Stimulated activated CD4-positive, alpha-beta T cell treated with anti-CD3 and anti-CD28 coated beads, Interleukin-2, amount 100 ng/mL, for 48 hours (primary cell): ENCODE data around the gene STX5.
"Not testable (repeated sequence)": the region's sequence is repeated elsewhere in the genome, so short reads cannot be mapped to it uniquely, and the experiment has no call there.

ENCODE experiments used
- DNase-seq, 2 donors: peaks; one replicate each; pipeline ENCODE4 v3.0.0-alpha.2; 2020

STX5 gene

GRCh38 chr11:62778441-62778840 is 53.4 kb downstream of the STX5 start:
- no peak for DNase-seq

- DNase-seq = no peak
Measured at GRCh38 chr11:62777389-62777788, 54.5 kb downstream of the STX5 start.

GRCh38 chr11:62775646-62776045 is 56.2 kb downstream of the STX5 start:
- no peak for DNase-seq

GRCh38 chr11:62774407-62774806 is 57.4 kb downstream of the STX5 start:
- DNase-seq = no peak

- peak; percentile 94 to 97 for DNase-seq
Measured at GRCh38 chr11:62771144-62772021, 60.5 kb downstream of the STX5 start, which contains the start of gene TAF6L. Gene TAF6L (plus strand): TSS chr11:62771396. CDS start chr11:62775784, 4,388 bp downstream.

- DNase-seq = no peak
Measured at GRCh38 chr11:62770778-62771143, 61.1 kb downstream of the STX5 start.

- DNase-seq = not testable (repeated sequence)
Measured at GRCh38 chr11:62760867-62761227, 71.0 kb downstream of the STX5 start.

GRCh38 chr11:62757846-62758788 is 73.7 kb downstream of the STX5 start:
- DNase-seq = no peak
